ENCODE data around the gene EIF4G3. TPM values are rescaled to one million over a fixed set of nuclear protein-coding genes. Genes with fewer than 3 reads are reported as not detected.

The EIF4G3 gene
- total and polyA plus RNA-seq, 2 of the 8 experiments (the other 6 are each of a cell fraction or from before 2014, with no cell fraction given), result 47.5 to 66.6 TPM

- Histone ChIP-seq H3K18ac (ENCODE audit: extremely low read depth, low read length) (no peak overlapping the region), H2BK5ac (ENCODE audit: low read depth, low read length) (no peak overlapping the region), H2BK20ac (ENCODE audit: low read length) (no peak overlapping the region), H3K27ac (ENCODE audit: low read depth, low read length) (no peak overlapping the region), H3K79me2 (ENCODE audit: control insufficient read depth in 1 of 2, insufficient read depth in 2 of 2, low read length in 2 of 2) (peaks cover 13 to 93% of the 10 kb centered on the region in 2 experiments; a peak in 3 of 4 replicates), H3K4ac (replicated peaks; ENCODE audit: insufficient read length, low read depth, low read length) (no peak overlapping the region), H3K4me2 (ENCODE audit: insufficient read depth in 1 of 2, low read depth in 2 of 2, low read length in 2 of 2) (no peak overlapping the region), H2BK12ac (ENCODE audit: low read depth, low read length) (no peak overlapping the region), H4K20me1 (replicated peaks in 1 of 2; ENCODE audit: control insufficient read depth in 1 of 2, insufficient read depth in 2 of 2, low read length in 2 of 2) (peaks cover 4 to 8% of the 10 kb centered on the region in 2 experiments), H3K4me3 (ENCODE audit: extremely low read depth in 1 of 4, insufficient read depth in 2 of 4, low read depth in 3 of 4, low read length in 4 of 4) (no peak overlapping the region), H3K14ac (ENCODE audit: insufficient read length) (no peak overlapping the region), H3K9ac (replicated peaks in 1 of 4; ENCODE audit: extremely low read depth in 1 of 4, low read depth in 3 of 4, low read length in 3 of 4) (no peak overlapping the region), H3K56ac (replicated peaks; ENCODE audit: insufficient read length, low read depth, low read length) (no peak overlapping the region), H4K5ac (ENCODE audit: insufficient read length, low read depth, low read length) (no peak overlapping the region), H3K27me3 (replicated peaks in 1 of 4; ENCODE audit: control insufficient read depth in 3 of 4, extremely low read depth in 1 of 4, insufficient read depth in 3 of 4, low read length in 3 of 4) (no peaks in the 10 kb centered on the region), H3K36me3 (ENCODE audit: control insufficient read depth in 2 of 4, insufficient read depth in 4 of 4, low read length in 3 of 4) (peaks cover 0 to 21% (median 2%) of the 10 kb centered on the region in 4 experiments; a peak in 3 of 8 replicates), H4K8ac (ENCODE audit: extremely low read depth, insufficient read depth, low read length) (no peak overlapping the region), H2BK15ac (ENCODE audit: low read length) (no peak overlapping the region), H3K23ac (ENCODE audit: insufficient read length) (no peak overlapping the region), H2BK120ac (replicated peaks; ENCODE audit: low read depth, low read length) (no peak overlapping the region), H2AK5ac (ENCODE audit: low read depth, low read length) (no peak overlapping the region), H3K23me2 (ENCODE audit: low read depth, low read length) (no peaks in the 10 kb centered on the region), H3K4me1 (replicated peaks in 1 of 4; ENCODE audit: control insufficient read depth in 3 of 4, insufficient read depth in 4 of 4, low read length in 3 of 4) (no peaks in the 10 kb centered on the region), H3K79me1 (ENCODE audit: low read depth, low read length) (peaks cover 5% of the 10 kb centered on the region; the same call in 1 of the 2 replicates), H3K9me3 (ENCODE audit: insufficient read depth in 2 of 2, low read depth in 1 of 2, low read length in 1 of 2) (no peaks in the 10 kb centered on the region), H4K91ac (replicated peaks; ENCODE audit: insufficient read length, low read length) (no peak overlapping the region), H2AFZ (ENCODE audit: low read length) (no peak overlapping the region)
- ChIA-PET CTCF (ENCODE audit: partially characterized antibody) (interaction anchor here (0.7 to 1.2 kb wide), 2 partner anchors 14 to 15 kb away, joined by 3 read pairs; no protein-coding TSS in a partner anchor), POLR2A (ENCODE audit: partially characterized antibody) (interaction anchor here (1.4 kb wide), 1 partner anchor 8 kb away, joined by 4 read pairs; no protein-coding TSS in a partner anchor)
- WGBS, 2 experiments (ENCODE audit: extremely low coverage in 1 of 2, insufficient coverage in 1 of 2, insufficient read length in 1 of 2, insufficient replicate concordance in 2 of 2, low coverage in 1 of 2, low lambda C conversion rate in 2 of 2, missing lambda C conversion rate in 1 of 2), result 89% methylated on average over 8 of the region's 8 CpGs; no CpG with 5 or more reads in 1 of the 2 experiments
- DNase-seq (ENCODE audit: low read depth in 1 of 2, low spot score in 2 of 2) (no peak), FAIRE-seq (no peak)
- no peak for TF ChIP-seq CBX8 (IDR thresholded peaks at IDR 0.05; ENCODE audit: borderline replicate concordance, low read depth, low read length)
- no peak for TF ChIP-seq E2F6 (IDR thresholded peaks at IDR 0.05)
- no peak for TF ChIP-seq CBX5 (IDR thresholded peaks at IDR 0.05; ENCODE audit: low read depth, low read length)
- no peak for TF ChIP-seq BRCA1 (IDR thresholded peaks at IDR 0.05; ENCODE audit: low read depth, low read length)
- TF ChIP-seq TAF1 (IDR thresholded peaks at IDR 0.05; ENCODE audit: low read depth, low read length), result no peak
- TF ChIP-seq RNF2 (IDR thresholded peaks at IDR 0.05; ENCODE audit: borderline replicate concordance, low read depth, low read length, missing control alignments, poor library complexity, severe bottlenecking), result no peak
- TF ChIP-seq TBP (IDR thresholded peaks at IDR 0.05; ENCODE audit: low read depth, low read length), result no peak
- TF ChIP-seq RAD21 (IDR thresholded peaks at IDR 0.05 in 1 of 2, conservative IDR thresholded peaks at IDR 0.05 in 1 of 2; ENCODE audit: low read depth in 2 of 2, low read length in 2 of 2), result no peak
- no peak for TF ChIP-seq GTF2F1 (IDR thresholded peaks at IDR 0.05; ENCODE audit: borderline replicate concordance, low read depth, low read length)
- TF ChIP-seq HDAC6 (IDR thresholded peaks at IDR 0.05; ENCODE audit: low read depth, low read length), result no peak
- TF ChIP-seq TAF7 (optimal IDR thresholded peaks at IDR 0.05; ENCODE audit: borderline replicate concordance, low read depth, low read length), result no peak
- no peak for TF ChIP-seq MAX (IDR thresholded peaks at IDR 0.05)
Measured at GRCh38 chr1:21164266-21164665, 12.4 kb downstream of the EIF4G3 start.
